ENCODE data around the gene COL5A3. TPM values are rescaled to one million over a fixed set of nuclear protein-coding genes. Genes with fewer than 3 reads are reported as not detected.

Gene COL5A3
- total RNA-seq, 4 donors from 2014 or later: 3.7 to 7.4 (median 5.2) TPM

GRCh38 chr19:9981406-9982260 is 28.7 kb downstream of the COL5A3 start:
- intact Hi-C loops (cut with DNase I): no loop called here
- no peaks in the 10 kb centered on the region for H3K27me3 ChIP-seq
- 80 to 90% methylated on average over 8 of the region's 8 CpGs for WGBS, 2 donors

GRCh38 chr19:9972103-9972502 is 38.2 kb downstream of the COL5A3 start:
- Histone ChIP-seq H3K27ac (no peak overlapping the region), H3K4me1 (no peaks in the 10 kb centered on the region), H3K9me3 (no peaks in the 10 kb centered on the region), H3K4me3 (no peak overlapping the region), H3K36me3 (peaks cover 0 to 51% (median 0%) of the 10 kb centered on the region in 3 donors), H3K27me3 (peaks cover 0 to 18% (median 0%) of the 10 kb centered on the region in 4 donors)
- TF ChIP-seq POLR2A (IDR thresholded peaks at IDR 0.05): no peak
- TF ChIP-seq CTCF (IDR thresholded peaks at IDR 0.05): no peak
- intact Hi-C loops (cut with DNase I): no loop called here
- no peak for DNase-seq
- WGBS, 2 donors: 85 to 90% methylated on average over 6 of the region's 6 CpGs

More at GRCh38 chr19:9981406-9982260, 28.7 kb downstream of the COL5A3 start:
- DNase-seq: no peak
- H3K36me3 ChIP-seq: peaks cover 0 to 68% (median 0%) of the 10 kb centered on the region in 3 donors
- H3K4me3 ChIP-seq: no peak overlapping the region
- TF ChIP-seq CTCF (IDR thresholded peaks at IDR 0.05) (no peak), POLR2A (IDR thresholded peaks at IDR 0.05) (no peak)
- peaks cover 0 to 5% (median 0%) of the 10 kb centered on the region in 3 donors for H3K4me1 ChIP-seq
- H3K27ac ChIP-seq: no peak overlapping the region
- no peaks in the 10 kb centered on the region for H3K9me3 ChIP-seq

GRCh38 chr19:9971166-9971897 is 39.0 kb downstream of the COL5A3 start:
- H3K27ac ChIP-seq: no peak overlapping the region

GRCh38 chr19:9970481-9970880 is 39.8 kb downstream of the COL5A3 start:
- Histone ChIP-seq H3K36me3 (peaks cover 0 to 44% (median 0%) of the 10 kb centered on the region in 3 donors), H3K9me3 (no peaks in the 10 kb centered on the region), H3K27me3 (peaks cover 0 to 34% (median 0%) of the 10 kb centered on the region in 4 donors), H3K27ac (no peak overlapping the region), H3K4me1 (no peaks in the 10 kb centered on the region), H3K4me3 (no peak overlapping the region)
- 74 to 85% methylated on average over 5 to 8 of the region's 8 CpGs for whole genome bisulfite sequencing, 2 donors
- no peak for DNase-seq
- intact Hi-C loops (cut with DNase I): no loop called here
- TF ChIP-seq POLR2A (IDR thresholded peaks at IDR 0.05) (no peak), CTCF (IDR thresholded peaks at IDR 0.05) (no peak)

More at GRCh38 chr19:9971166-9971897, 39.0 kb downstream of the COL5A3 start:
- no peak for DNase-seq
- intact Hi-C loops (cut with DNase I): no loop called here
- H3K4me3 ChIP-seq: no peak overlapping the region
- H3K4me1 ChIP-seq: no peaks in the 10 kb centered on the region
- H3K27me3 ChIP-seq: peaks cover 0 to 25% (median 0%) of the 10 kb centered on the region in 4 donors
- H3K9me3 ChIP-seq: no peaks in the 10 kb centered on the region
- peaks cover 0 to 46% (median 0%) of the 10 kb centered on the region in 3 donors for H3K36me3 ChIP-seq
- no peak for TF ChIP-seq CTCF (IDR thresholded peaks at IDR 0.05)
- no peak for TF ChIP-seq POLR2A (IDR thresholded peaks at IDR 0.05)
- 72 to 74% methylated on average over 15 of the region's 15 CpGs for WGBS, 2 donors

GRCh38 chr19:9969688-9969975 is 40.7 kb downstream of the COL5A3 start:
- Histone ChIP-seq H3K27me3 (peaks cover 0 to 34% (median 0%) of the 10 kb centered on the region in 4 donors), H3K27ac (no peak overlapping the region), H3K4me3 (no peak overlapping the region), H3K9me3 (no peaks in the 10 kb centered on the region), H3K4me1 (no peaks in the 10 kb centered on the region), H3K36me3 (peaks cover 0 to 39% (median 0%) of the 10 kb centered on the region in 3 donors)
- DNase-seq: no peak
- WGBS, 2 donors: 100% methylated on average over 1 of the region's 2 CpGs; no CpG with 5 or more reads in 1 of the 2 donors
- no peak for TF ChIP-seq CTCF (IDR thresholded peaks at IDR 0.05)
- no peak for TF ChIP-seq POLR2A (IDR thresholded peaks at IDR 0.05)
- intact Hi-C loops (cut with DNase I): no loop called here

All from esophagus squamous epithelium (tissue), 5 donors.